ENCODE data around the gene TRAF3. TPM values are rescaled to one million over a fixed set of nuclear protein-coding genes. Genes with fewer than 3 reads are reported as not detected.

Gene TRAF3
- total RNA-seq, 1 donor from 2014 or later: 25.9 TPM

DNA sequence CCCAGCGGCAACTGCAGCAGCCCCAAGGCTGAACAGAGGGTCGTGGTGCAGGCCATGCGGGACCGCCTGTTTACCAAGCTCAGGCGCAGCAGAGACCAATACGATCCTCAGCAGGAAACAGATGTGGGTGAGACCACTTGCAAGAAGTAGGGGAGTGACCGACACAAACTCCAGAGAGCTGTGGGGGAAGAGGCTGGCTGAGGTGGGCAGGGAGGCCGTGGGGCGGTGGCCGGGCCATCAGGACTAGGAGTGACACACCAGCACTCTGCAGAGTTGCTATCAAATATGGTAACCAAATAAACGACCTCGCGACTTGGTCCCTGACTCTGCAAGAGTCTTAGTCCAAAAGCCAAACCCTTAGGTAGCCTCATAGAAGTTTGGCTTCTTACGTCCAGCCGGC is 175.9 kb downstream of the TRAF3 start:
- Histone ChIP-seq H3K27ac (ENCODE audit: low read depth, low read length) (no peak overlapping the region), H4K20me1 (ENCODE audit: insufficient read depth, low read length) (peaks cover 76% of the 10 kb centered on the region), H3K27me3 (ENCODE audit: insufficient read depth, low read length) (no peaks in the 10 kb centered on the region), H2AFZ (ENCODE audit: low read depth, low read length) (no peak overlapping the region), H3K36me3 (ENCODE audit: insufficient read depth, low read length) (peaks cover 57% of the 10 kb centered on the region), H3K9ac (ENCODE audit: low read length) (no peak overlapping the region), H3K4me2 (ENCODE audit: low read length) (no peak overlapping the region), H3K4me3 (ENCODE audit: insufficient read depth, low read depth, low read length) (no peak overlapping the region), H3K79me2 (ENCODE audit: insufficient read depth, low read length) (no peaks in the 10 kb centered on the region), H3K9me3 (ENCODE audit: insufficient read depth, low read depth, low read length) (no peaks in the 10 kb centered on the region), H3K4me1 (ENCODE audit: insufficient read depth, low read length) (peaks cover 27% of the 10 kb centered on the region)
- H3K36me3 Mint-ChIP-seq (ENCODE audit: low read depth, unreplicated experiment): peaks cover 27% of the 10 kb centered on the region
- no peaks in the 10 kb centered on the region for H3K9me3 Mint-ChIP-seq (ENCODE audit: unreplicated experiment)
- FAIRE-seq: no peak
- H3K27ac Mint-ChIP-seq (ENCODE audit: unreplicated experiment): no peak overlapping the region
- peaks cover 10% of the 10 kb centered on the region for H3K4me1 Mint-ChIP-seq (ENCODE audit: low read depth, unreplicated experiment)
- TF ChIP-seq EZH2 (IDR thresholded peaks at IDR 0.05; ENCODE audit: insufficient read depth, low read length): no peak
- TF ChIP-seq, protein P1, sequence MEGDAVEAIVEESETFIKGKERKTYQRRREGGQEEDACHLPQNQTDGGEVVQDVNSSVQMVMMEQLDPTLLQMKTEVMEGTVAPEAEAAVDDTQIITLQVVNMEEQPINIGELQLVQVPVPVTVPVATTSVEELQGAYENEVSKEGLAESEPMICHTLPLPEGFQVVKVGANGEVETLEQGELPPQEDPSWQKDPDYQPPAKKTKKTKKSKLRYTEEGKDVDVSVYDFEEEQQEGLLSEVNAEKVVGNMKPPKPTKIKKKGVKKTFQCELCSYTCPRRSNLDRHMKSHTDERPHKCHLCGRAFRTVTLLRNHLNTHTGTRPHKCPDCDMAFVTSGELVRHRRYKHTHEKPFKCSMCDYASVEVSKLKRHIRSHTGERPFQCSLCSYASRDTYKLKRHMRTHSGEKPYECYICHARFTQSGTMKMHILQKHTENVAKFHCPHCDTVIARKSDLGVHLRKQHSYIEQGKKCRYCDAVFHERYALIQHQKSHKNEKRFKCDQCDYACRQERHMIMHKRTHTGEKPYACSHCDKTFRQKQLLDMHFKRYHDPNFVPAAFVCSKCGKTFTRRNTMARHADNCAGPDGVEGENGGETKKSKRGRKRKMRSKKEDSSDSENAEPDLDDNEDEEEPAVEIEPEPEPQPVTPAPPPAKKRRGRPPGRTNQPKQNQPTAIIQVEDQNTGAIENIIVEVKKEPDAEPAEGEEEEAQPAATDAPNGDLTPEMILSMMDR (IDR thresholded peaks at IDR 0.05; ENCODE audit: insufficient read depth, low read depth, low read length): no peak
- H3K27me3 Mint-ChIP-seq (ENCODE audit: low read depth, unreplicated experiment): no peaks in the 10 kb centered on the region
- H3K4me3 Mint-ChIP-seq (ENCODE audit: unreplicated experiment): no peak overlapping the region
- DNase-seq (ENCODE audit: low read depth): no peak

DNA sequence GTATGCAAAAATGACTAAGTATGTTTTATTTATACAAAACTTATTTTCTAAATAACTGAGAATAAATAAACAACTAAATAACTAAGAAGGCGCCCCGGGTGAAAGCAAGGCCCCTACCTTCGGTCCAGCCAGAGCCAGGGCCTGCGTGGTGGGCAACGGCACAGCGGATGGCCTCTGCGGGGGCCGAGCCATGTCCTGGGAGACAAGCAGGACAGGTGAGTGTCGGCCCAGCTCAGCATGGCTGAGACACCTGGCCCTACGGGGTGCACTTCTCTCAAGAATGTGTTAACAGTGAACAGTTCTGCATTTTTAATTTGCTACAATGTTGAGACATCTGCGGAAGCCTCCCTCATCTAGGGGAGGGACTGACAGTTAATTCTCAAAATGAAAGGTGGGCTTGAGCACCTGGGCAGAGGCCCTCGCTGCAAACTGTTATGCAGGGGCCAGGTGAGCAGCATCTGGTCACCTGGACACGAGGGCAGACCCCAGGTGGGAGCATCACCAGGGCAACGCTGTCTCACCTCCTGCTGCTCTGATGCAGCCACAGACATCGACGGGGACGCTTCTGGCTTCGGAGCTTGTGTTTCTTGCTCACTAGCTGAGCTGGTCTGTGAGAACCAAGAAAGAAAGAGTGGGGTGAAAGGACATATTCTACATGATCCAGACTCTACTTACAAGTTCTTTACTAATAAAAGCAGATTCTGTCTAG is 177.0 kb downstream of the TRAF3 start:
- FAIRE-seq (no peak), DNase-seq (ENCODE audit: low read depth) (no peak)
- H3K27ac ChIP-seq (ENCODE audit: low read depth, low read length): no peak overlapping the region
- H3K27me3 ChIP-seq (ENCODE audit: insufficient read depth, low read length): no peaks in the 10 kb centered on the region
- no peaks in the 10 kb centered on the region for H3K9me3 ChIP-seq (ENCODE audit: insufficient read depth, low read depth, low read length)
- Mint-ChIP-seq H3K9me3 (ENCODE audit: unreplicated experiment) (no peaks in the 10 kb centered on the region), H3K27ac (ENCODE audit: unreplicated experiment) (no peak overlapping the region), H3K27me3 (ENCODE audit: low read depth, unreplicated experiment) (no peaks in the 10 kb centered on the region), H3K4me1 (ENCODE audit: low read depth, unreplicated experiment) (peaks cover 10% of the 10 kb centered on the region), H3K36me3 (ENCODE audit: low read depth, unreplicated experiment) (peaks cover 25% of the 10 kb centered on the region), H3K4me3 (ENCODE audit: unreplicated experiment) (no peak overlapping the region)
- H3K4me2 ChIP-seq (ENCODE audit: low read length): no peak overlapping the region
- no peak overlapping the region for H2AFZ ChIP-seq (ENCODE audit: low read depth, low read length)
- peaks cover 20% of the 10 kb centered on the region for H3K4me1 ChIP-seq (ENCODE audit: insufficient read depth, low read length)
- peaks cover 75% of the 10 kb centered on the region for H4K20me1 ChIP-seq (ENCODE audit: insufficient read depth, low read length)
- no peak for TF ChIP-seq EZH2 (IDR thresholded peaks at IDR 0.05; ENCODE audit: insufficient read depth, low read length)
- TF ChIP-seq, protein P1 (IDR thresholded peaks at IDR 0.05; ENCODE audit: insufficient read depth, low read depth, low read length): no peak
- no peaks in the 10 kb centered on the region for H3K79me2 ChIP-seq (ENCODE audit: insufficient read depth, low read length)
- peaks cover 59% of the 10 kb centered on the region for H3K36me3 ChIP-seq (ENCODE audit: insufficient read depth, low read length)
- H3K4me3 ChIP-seq (ENCODE audit: insufficient read depth, low read depth, low read length): no peak overlapping the region
- H3K9ac ChIP-seq (ENCODE audit: low read length): no peak overlapping the region

Measured in astrocyte (in vitro differentiated cells and primary cell).